Ishikawa (cell line): ENCODE measurements around the gene BMS1.

Source experiments
- CEBPB ChIP-seq: IDR thresholded peaks from 2 replicates; pipeline ENCODE4 v1.6.1; 2012
- CREB1 ChIP-seq: IDR thresholded peaks from 2 replicates; pipeline ENCODE4 v1.6.1; 2012; ENCODE audit warnings: low read depth
- EGR1 ChIP-seq: IDR thresholded peaks from 2 replicates; pipeline ENCODE4 v1.6.1; 2012
- EP300 ChIP-seq: IDR thresholded peaks from 2 replicates; pipeline ENCODE4 v1.6.1; 2012; ENCODE audit warnings: borderline replicate concordance
- FOXM1 ChIP-seq: IDR thresholded peaks from 2 replicates; pipeline ENCODE4 v1.6.1; 2012; ENCODE audit warnings: low read depth, borderline replicate concordance
- NFIC ChIP-seq: IDR thresholded peaks from 2 replicates; pipeline ENCODE4 v1.6.1; 2012
- RAD21 ChIP-seq: IDR thresholded peaks from 2 replicates; pipeline ENCODE4 v1.6.1; 2012; ENCODE audit warnings: low read depth
- TAF1 ChIP-seq: IDR thresholded peaks from 2 replicates; pipeline ENCODE4 v1.6.1; 2012; ENCODE audit warnings: low read depth, mild to moderate bottlenecking
- TCF12 ChIP-seq: IDR thresholded peaks from 2 replicates; pipeline ENCODE4 v1.6.1; 2012; ENCODE audit warnings: low read depth
- TEAD4 ChIP-seq: IDR thresholded peaks from 2 replicates; pipeline ENCODE4 v1.6.1; 2012
- YY1 ChIP-seq: IDR thresholded peaks from 2 replicates; pipeline ENCODE4 v1.6.1; 2012; ENCODE audit warnings: low read depth
- ZBTB7A ChIP-seq: IDR thresholded peaks from 2 replicates; pipeline ENCODE4 v1.6.1; 2012; ENCODE audit warnings: low read depth
- TF ChIP-seq, protein P1 (sequence below): IDR thresholded peaks from 2 replicates; pipeline ENCODE4 v1.6.1; 2012; ENCODE audit warnings: low read depth, mild to moderate bottlenecking
- TF ChIP-seq, protein P2 (sequence below): IDR thresholded peaks from 2 replicates; pipeline ENCODE4 v1.6.1; 2012
- TF ChIP-seq, protein P3 (sequence below): IDR thresholded peaks from 2 replicates; pipeline ENCODE4 v1.6.1; 2012

Gene BMS1

DNA sequence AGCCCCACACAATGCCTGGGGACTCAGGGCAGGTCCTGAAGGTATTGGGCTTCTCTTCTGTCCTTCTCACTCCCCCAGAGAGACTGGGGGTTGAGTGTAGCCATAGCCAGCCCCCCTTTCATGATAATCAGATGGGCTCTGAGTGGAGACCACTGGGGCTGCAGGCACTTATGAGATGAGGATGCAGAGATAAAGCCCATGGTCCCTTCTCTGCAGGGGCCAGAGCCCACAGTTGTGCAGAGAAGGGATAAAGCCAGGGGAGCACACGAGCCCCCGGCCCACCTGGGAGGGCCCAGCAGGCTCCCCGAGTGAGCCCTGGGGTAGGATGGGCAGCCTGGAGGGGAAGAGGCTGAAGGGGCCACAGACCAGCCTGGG lies 96.2 kb downstream of the BMS1 start:
- no peak for TF ChIP-seq FOXM1
- TF ChIP-seq YY1 = no peak
- TF ChIP-seq TAF1 = no peak
- TF ChIP-seq TCF12 = no peak
- TF ChIP-seq EP300 = no peak
- no peak for TF ChIP-seq NFIC
- TF ChIP-seq TEAD4 = no peak
- TF ChIP-seq RAD21 = no peak
- no peak for TF ChIP-seq CREB1
- TF ChIP-seq CEBPB = no peak
- TF ChIP-seq, protein P1, sequence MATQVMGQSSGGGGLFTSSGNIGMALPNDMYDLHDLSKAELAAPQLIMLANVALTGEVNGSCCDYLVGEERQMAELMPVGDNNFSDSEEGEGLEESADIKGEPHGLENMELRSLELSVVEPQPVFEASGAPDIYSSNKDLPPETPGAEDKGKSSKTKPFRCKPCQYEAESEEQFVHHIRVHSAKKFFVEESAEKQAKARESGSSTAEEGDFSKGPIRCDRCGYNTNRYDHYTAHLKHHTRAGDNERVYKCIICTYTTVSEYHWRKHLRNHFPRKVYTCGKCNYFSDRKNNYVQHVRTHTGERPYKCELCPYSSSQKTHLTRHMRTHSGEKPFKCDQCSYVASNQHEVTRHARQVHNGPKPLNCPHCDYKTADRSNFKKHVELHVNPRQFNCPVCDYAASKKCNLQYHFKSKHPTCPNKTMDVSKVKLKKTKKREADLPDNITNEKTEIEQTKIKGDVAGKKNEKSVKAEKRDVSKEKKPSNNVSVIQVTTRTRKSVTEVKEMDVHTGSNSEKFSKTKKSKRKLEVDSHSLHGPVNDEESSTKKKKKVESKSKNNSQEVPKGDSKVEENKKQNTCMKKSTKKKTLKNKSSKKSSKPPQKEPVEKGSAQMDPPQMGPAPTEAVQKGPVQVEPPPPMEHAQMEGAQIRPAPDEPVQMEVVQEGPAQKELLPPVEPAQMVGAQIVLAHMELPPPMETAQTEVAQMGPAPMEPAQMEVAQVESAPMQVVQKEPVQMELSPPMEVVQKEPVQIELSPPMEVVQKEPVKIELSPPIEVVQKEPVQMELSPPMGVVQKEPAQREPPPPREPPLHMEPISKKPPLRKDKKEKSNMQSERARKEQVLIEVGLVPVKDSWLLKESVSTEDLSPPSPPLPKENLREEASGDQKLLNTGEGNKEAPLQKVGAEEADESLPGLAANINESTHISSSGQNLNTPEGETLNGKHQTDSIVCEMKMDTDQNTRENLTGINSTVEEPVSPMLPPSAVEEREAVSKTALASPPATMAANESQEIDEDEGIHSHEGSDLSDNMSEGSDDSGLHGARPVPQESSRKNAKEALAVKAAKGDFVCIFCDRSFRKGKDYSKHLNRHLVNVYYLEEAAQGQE = no peak
- TF ChIP-seq, protein P2, sequence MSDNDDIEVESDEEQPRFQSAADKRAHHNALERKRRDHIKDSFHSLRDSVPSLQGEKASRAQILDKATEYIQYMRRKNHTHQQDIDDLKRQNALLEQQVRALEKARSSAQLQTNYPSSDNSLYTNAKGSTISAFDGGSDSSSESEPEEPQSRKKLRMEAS = no peak
- TF ChIP-seq, protein P3, sequence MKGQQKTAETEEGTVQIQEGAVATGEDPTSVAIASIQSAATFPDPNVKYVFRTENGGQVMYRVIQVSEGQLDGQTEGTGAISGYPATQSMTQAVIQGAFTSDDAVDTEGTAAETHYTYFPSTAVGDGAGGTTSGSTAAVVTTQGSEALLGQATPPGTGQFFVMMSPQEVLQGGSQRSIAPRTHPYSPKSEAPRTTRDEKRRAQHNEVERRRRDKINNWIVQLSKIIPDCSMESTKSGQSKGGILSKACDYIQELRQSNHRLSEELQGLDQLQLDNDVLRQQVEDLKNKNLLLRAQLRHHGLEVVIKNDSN = no peak
- no peak for TF ChIP-seq EGR1
- TF ChIP-seq ZBTB7A = no peak

DNA sequence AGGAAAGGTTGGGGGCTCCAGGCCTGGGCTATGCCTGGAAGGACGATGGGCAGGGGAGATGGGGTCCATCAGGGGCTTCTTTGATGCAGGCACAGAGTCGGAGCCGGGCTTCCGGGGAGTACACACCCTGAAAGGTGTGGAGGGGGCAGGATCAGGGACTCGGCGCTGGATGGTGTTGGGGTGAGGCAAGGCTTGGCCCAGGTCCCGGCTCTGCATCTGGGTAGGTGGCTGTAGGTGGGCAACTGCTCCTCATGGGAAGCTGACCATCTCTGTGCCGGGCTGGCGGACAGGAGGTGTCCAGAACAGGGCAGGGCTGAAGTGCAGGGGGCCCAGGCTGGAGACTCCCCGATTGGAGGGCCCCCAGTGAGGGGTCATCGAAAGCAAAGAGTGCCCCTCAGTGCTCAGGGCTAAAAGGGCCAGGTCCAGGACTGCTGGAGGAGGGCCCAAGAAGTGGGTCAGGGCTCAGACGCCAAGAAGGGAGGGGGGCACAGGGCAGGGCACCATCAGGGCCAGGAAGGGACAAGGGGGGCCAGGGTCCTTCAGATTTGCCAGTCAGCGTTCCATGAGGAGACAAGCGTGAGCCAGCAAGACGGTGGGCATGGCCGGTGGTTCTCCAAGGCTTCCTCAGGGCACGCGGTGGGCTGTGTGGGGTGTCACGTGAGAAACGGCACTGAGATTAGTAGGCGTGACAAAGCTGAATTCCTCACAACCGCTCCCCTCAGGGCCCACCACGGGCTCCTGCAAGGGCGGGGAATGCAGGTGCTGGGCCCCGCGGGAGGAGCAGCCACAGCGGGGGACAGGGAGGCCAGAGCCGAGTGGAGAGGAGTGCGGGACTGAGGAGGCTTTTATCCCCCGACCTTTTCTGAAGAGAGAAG lies 97.0 kb downstream of the BMS1 start:
- TF ChIP-seq RAD21 (no peak), TCF12 (no peak), YY1 (no peak), FOXM1 (no peak), NFIC (no peak), CREB1 (no peak)
- TF ChIP-seq, protein P2 = no peak

DNA sequence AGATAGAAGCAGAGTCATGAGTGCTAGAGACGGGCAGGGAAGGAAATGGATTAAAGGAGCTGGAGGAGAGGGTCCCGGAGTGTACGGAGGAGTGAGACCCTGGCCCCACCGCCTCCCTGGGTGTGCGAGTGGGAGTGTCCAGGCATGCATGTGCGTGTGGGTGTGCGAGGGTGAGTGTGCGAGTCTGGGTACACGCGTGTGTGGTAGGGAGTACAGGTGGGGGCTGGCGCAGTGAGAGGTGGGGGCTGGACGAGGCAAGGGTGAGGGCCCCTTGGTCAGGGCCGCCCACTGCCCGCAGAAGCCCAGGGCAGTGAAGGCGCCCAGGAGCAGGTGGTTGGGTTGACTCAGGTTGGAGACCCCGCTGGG lies 97.6 kb downstream of the BMS1 start:
- no peak for TF ChIP-seq FOXM1

DNA sequence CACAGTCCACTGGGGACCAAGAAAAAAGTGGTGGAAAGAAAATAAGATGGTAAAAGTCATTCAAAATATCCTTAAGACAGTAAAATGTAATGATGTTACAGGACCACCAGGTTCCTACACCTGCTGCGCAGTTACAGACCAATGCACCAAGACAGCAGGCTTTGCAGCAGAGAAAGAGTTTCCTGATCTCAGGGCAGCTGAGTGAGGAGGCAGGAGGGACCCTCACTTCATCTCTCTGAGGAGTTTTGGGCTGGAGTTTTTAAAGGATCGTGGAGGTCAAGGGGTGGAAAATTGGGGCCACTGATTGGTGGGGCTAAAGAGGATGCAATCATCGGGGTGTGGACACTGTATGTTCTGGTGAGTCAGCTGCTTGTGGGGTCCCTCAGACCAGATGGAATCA lies 100.0 kb downstream of the BMS1 start:
- TF ChIP-seq NFIC = no peak
- no peak for TF ChIP-seq EGR1
- TF ChIP-seq, protein P2 = no peak
- no peak for TF ChIP-seq ZBTB7A
- TF ChIP-seq, protein P3 = no peak
- TF ChIP-seq CREB1 = no peak
- TF ChIP-seq EP300 = no peak
- TF ChIP-seq TAF1 = no peak
- no peak for TF ChIP-seq RAD21
